ENCODE data around the gene TNNC1. TPM values are rescaled to one million over a fixed set of nuclear protein-coding genes. Genes with fewer than 3 reads are reported as not detected.

The TNNC1 gene
- total RNA-seq, 3 donors from 2014 or later (not counting 1 experiment from before 2014, with no cell fraction given): 1.1 to 1.2 TPM; not detected in 1

- H3K4me3 Mint-ChIP-seq: no peak overlapping the region
- Histone ChIP-seq H3K4me3 (ENCODE audit: low read length) (no peak overlapping the region), H3K27me3 (ENCODE audit: control insufficient read depth, insufficient read depth, low read length) (no peaks in the 10 kb centered on the region), H3K36me3 (ENCODE audit: control insufficient read depth, insufficient read depth, low read length) (peaks cover 50% of the 10 kb centered on the region), H3K27ac (ENCODE audit: low read length) (no peak overlapping the region), H3K4me1 (ENCODE audit: control insufficient read depth, insufficient read depth, low read length) (peaks cover 33% of the 10 kb centered on the region), H3K9me3 (ENCODE audit: control insufficient read depth, insufficient read depth, low read length) (no peaks in the 10 kb centered on the region)
- no peaks in the 10 kb centered on the region for H3K36me3 Mint-ChIP-seq
- TF ChIP-seq CTCF (IDR thresholded peaks at IDR 0.05): no peak
- DNase-seq (no peak), ATAC-seq (no peak)
- peaks cover 0 to 9% of the 10 kb centered on the region in 2 donors for H3K4me1 Mint-ChIP-seq
- no peak overlapping the region for H3K27ac Mint-ChIP-seq
- no peaks in the 10 kb centered on the region for H3K27me3 Mint-ChIP-seq (ENCODE audit: low read depth in 2 of 2)
- intact Hi-C loops (cut with micrococcal nuclease): no loop called here
- WGBS (ENCODE audit: insufficient coverage): 97% methylated on average over 21 of the region's 21 CpGs
- no peaks in the 10 kb centered on the region for H3K9me3 Mint-ChIP-seq
These were observed 38.2 kb upstream of the TNNC1 start for GRCh38 chr3:52492059-52492458.

DNA sequence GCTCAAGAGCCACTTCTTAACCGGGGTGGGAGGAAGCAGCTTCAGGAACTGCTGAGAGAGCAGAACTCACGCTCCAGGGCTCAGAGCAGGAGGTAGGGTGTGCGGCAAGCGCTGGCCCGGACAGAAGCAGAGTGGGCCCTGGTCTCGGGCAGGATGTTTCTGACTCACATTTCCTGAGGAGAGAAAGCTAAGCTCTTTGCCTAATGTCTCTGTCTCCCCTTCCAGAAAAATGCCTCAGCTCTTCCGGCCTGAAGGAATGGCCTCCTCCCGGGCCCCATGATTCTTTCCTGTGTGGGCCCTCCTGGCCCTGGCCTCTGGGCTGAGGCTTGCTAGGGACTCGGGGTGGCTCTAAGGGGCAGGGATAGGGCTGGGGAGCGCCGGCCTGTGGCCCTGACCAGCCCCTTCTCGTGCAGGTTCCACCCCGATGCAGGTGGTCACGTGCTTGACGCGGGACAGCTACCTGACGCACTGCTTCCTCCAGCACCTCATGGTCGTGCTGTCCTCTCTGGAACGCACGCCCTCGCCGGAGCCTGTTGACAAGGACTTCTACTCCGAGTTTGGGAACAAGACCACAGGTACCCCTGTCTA lies 37.2 kb upstream of the TNNC1 start:
- Mint-ChIP-seq H3K4me3 (no peak overlapping the region), H3K27ac (no peak overlapping the region), H3K36me3 (no peaks in the 10 kb centered on the region), H3K27me3 (ENCODE audit: low read depth in 2 of 2) (no peaks in the 10 kb centered on the region), H3K9me3 (no peaks in the 10 kb centered on the region), H3K4me1 (peaks cover 0 to 9% of the 10 kb centered on the region in 2 donors)
- ATAC-seq (no peak), DNase-seq (no peak)
- H3K27ac ChIP-seq (ENCODE audit: low read length): no peak overlapping the region
- no peaks in the 10 kb centered on the region for H3K27me3 ChIP-seq (ENCODE audit: control insufficient read depth, insufficient read depth, low read length)
- TF ChIP-seq CTCF (IDR thresholded peaks at IDR 0.05): no peak
- no peaks in the 10 kb centered on the region for H3K9me3 ChIP-seq (ENCODE audit: control insufficient read depth, insufficient read depth, low read length)
- WGBS (ENCODE audit: insufficient coverage): 71% methylated on average over 23 of the region's 23 CpGs
- intact Hi-C loops (cut with micrococcal nuclease): no loop called here
- peaks cover 29% of the 10 kb centered on the region for H3K4me1 ChIP-seq (ENCODE audit: control insufficient read depth, insufficient read depth, low read length)
- H3K4me3 ChIP-seq (ENCODE audit: low read length): no peak overlapping the region
- H3K36me3 ChIP-seq (ENCODE audit: control insufficient read depth, insufficient read depth, low read length): peaks cover 56% of the 10 kb centered on the region

DNA sequence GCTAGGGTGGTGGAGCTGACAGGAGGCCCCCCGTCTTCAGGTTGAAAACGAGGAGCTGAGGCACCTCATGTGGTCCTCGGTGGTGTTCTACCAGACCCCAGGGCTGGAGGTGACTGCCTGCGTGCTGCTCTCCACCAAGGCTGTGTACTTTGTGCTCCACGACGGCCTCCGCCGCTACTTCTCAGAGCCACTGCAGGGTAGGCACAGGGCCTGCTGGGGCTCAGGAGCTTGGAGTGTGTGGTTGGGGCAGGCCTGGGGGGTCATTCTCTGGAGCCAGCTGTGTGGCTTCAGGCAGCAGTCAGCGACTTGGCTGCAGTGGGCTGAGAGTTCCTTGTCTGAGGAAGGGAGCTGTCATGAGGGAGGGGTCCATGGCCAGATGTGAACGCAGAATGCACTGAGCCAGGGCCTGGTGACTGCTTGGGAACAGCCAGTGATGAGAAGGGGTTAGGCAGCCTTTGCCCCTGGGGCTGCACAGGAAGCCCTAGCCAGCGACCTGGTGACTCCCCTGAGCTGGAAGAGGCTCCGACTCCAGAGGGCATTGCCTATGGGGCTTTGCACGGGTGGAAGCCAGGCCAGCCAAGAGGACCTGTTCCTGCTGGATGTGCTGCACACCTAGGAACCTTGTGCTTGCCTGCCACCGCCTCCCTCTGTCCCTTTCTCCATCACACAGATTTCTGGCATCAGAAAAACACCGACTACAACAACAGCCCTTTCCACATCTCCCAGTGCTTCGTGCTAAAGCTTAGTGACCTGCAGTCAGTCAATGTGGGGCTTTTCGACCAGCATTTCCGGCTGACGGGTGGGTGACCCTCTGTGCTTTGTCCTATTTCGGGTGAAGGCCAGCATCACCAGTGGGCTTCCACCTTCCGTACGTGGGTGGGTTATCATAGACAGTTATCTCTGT lies 36.4 kb upstream of the TNNC1 start:
- ATAC-seq (no peak), DNase-seq (no peak)
- peaks cover 0 to 9% of the 10 kb centered on the region in 2 donors for H3K4me1 Mint-ChIP-seq
- H3K4me3 Mint-ChIP-seq: no peak overlapping the region
- intact Hi-C loops (cut with micrococcal nuclease): no loop called here
- no peaks in the 10 kb centered on the region for H3K27me3 ChIP-seq (ENCODE audit: control insufficient read depth, insufficient read depth, low read length)
- peaks cover 60% of the 10 kb centered on the region for H3K36me3 ChIP-seq (ENCODE audit: control insufficient read depth, insufficient read depth, low read length)
- H3K9me3 Mint-ChIP-seq: no peaks in the 10 kb centered on the region
- H3K4me1 ChIP-seq (ENCODE audit: control insufficient read depth, insufficient read depth, low read length): peaks cover 22% of the 10 kb centered on the region
- WGBS (ENCODE audit: insufficient coverage): 74% methylated on average over 22 of the region's 22 CpGs
- no peak overlapping the region for H3K27ac ChIP-seq (ENCODE audit: low read length)
- no peak overlapping the region for H3K27ac Mint-ChIP-seq
- no peaks in the 10 kb centered on the region for H3K27me3 Mint-ChIP-seq (ENCODE audit: low read depth in 2 of 2)
- H3K4me3 ChIP-seq (ENCODE audit: low read length): no peak overlapping the region
- H3K9me3 ChIP-seq (ENCODE audit: control insufficient read depth, insufficient read depth, low read length): no peaks in the 10 kb centered on the region
- no peak for TF ChIP-seq CTCF (IDR thresholded peaks at IDR 0.05)
- no peaks in the 10 kb centered on the region for H3K36me3 Mint-ChIP-seq

Data from natural killer cell (primary cell).